Tibial artery (tissue), 4 donors: Measurements from ENCODE around the gene PDGFRA.

Experiments used
- DNase-seq, 2 donors: peaks; one replicate each; pipeline ENCODE4 v3.0.0-alpha.2; 2019
- H3K27ac ChIP-seq, 2 donors: fragments of 200-600 bp; sonication (generic) in 1 of 2; 1 replicate in 1 of 2; 2 replicates in 1 of 2; pipeline ENCODE4 v1.5.1; 2018 to 2019; ENCODE audit warnings: mild to moderate bottlenecking in 1 of 2
- H3K27me3 ChIP-seq, 2 donors: fragments of 200-600 bp; sonication (generic) in 1 of 2; one replicate each; pipeline versions ENCODE4 v1.5.1 to v1.6.0; 2016 to 2019
- H3K36me3 ChIP-seq, 3 donors: fragments of 200-600 bp; sonication (generic) in 2 of 3; one replicate each; pipeline ENCODE4 v1.5.1; 2016 to 2019; ENCODE audit warnings: mild to moderate bottlenecking in 2 of 3
- H3K4me1 ChIP-seq, 4 donors: fragments of 200-600 bp; sonication (generic) in 2 of 4; 1 replicate in 3 of 4; 2 replicates in 1 of 4; pipeline ENCODE4 v1.5.1; 2016 to 2019
- H3K4me3 ChIP-seq, 2 donors: fragments of 200-600 bp; sonication (generic) in 1 of 2; 1 replicate in 1 of 2; 2 replicates in 1 of 2; pipeline ENCODE4 v1.5.1; 2018 to 2019; ENCODE audit warnings: mild to moderate bottlenecking in 2 of 2
- H3K9me3 ChIP-seq, 3 donors: fragments of 200-600 bp; sonication (generic) in 1 of 3; one replicate each; pipeline ENCODE4 v1.5.1; 2016 to 2019
- CTCF ChIP-seq, 2 experiments: fragments of 200-600 bp in 1 of 2; fragments of 450-650 bp in 1 of 2; IDR thresholded peaks; one replicate each; pipeline ENCODE4 v1.5.1; 2017 to 2019; ENCODE audit warnings: antibody characterized with exemption in 2 of 2, mild to moderate bottlenecking in 1 of 2, moderate library complexity in 1 of 2
- intact Hi-C: fragments of 100-400 bp; cut with DNase I; formaldehyde crosslinking; loops from one replicate; pipeline ENCODE4 v1.15.0; 2023; ENCODE audit warnings: low total_unique reads

PDGFRA gene

GRCh38 chr4:54276641-54277430 lies 47.7 kb downstream of the PDGFRA start:
- TF ChIP-seq CTCF (IDR thresholded peaks at IDR 0.05), result no peak
- Histone ChIP-seq H3K4me3 (peak overlapping the region in 1 of 2 donors; percentile 5), H3K36me3 (peaks cover 0 to 24% (median 0%) of the 10 kb centered on the region in 3 donors), H3K9me3 (no peaks in the 10 kb centered on the region), H3K27me3 (no peaks in the 10 kb centered on the region), H3K4me1 (peaks cover 0 to 62% (median 39%) of the 10 kb centered on the region in 4 donors), H3K27ac (peak overlapping the region; percentile 60 to 67)
- no peak for DNase-seq
- intact Hi-C loops, result no loop called here

GRCh38 chr4:54277691-54278090 lies 48.6 kb downstream of the PDGFRA start:
- H3K4me1 ChIP-seq, result peaks cover 0 to 70% (median 47%) of the 10 kb centered on the region in 4 donors
- no peaks in the 10 kb centered on the region for H3K27me3 ChIP-seq
- H3K9me3 ChIP-seq, result no peaks in the 10 kb centered on the region
- TF ChIP-seq CTCF (IDR thresholded peaks at IDR 0.05), result no peak
- intact Hi-C loops, result no loop called here
- peak overlapping the region; percentile 60 to 67 for H3K27ac ChIP-seq
- no peak overlapping the region for H3K4me3 ChIP-seq
- H3K36me3 ChIP-seq, result peaks cover 0 to 17% (median 0%) of the 10 kb centered on the region in 3 donors
- peak in 1 of 2 donors; percentile 38 for DNase-seq

- no peak for DNase-seq
- H3K4me1 ChIP-seq, result peaks cover 0 to 76% (median 49%) of the 10 kb centered on the region in 4 donors
- intact Hi-C loops, result no loop called here
- H3K27ac ChIP-seq, result peak overlapping the region; percentile 60 to 67
- H3K4me3 ChIP-seq, result no peak overlapping the region
- no peak for TF ChIP-seq CTCF (IDR thresholded peaks at IDR 0.05)
- peaks cover 0 to under 1% (median 0%) of the 10 kb centered on the region in 3 donors for H3K9me3 ChIP-seq
- peaks cover 0 to 17% (median 0%) of the 10 kb centered on the region in 3 donors for H3K36me3 ChIP-seq
- H3K27me3 ChIP-seq, result no peaks in the 10 kb centered on the region
Measured at GRCh38 chr4:54278216-54278615, 49.1 kb downstream of the PDGFRA start.

GRCh38 chr4:54281054-54281766 lies 52.1 kb downstream of the PDGFRA start:
- Histone ChIP-seq H3K4me3 (no peak overlapping the region), H3K27ac (peak overlapping the region; percentile 57 to 69), H3K4me1 (peaks cover 0 to 56% (median 39%) of the 10 kb centered on the region in 4 donors), H3K36me3 (peaks cover 0 to 25% (median 8%) of the 10 kb centered on the region in 3 donors), H3K9me3 (peaks cover 0 to 7% (median 4%) of the 10 kb centered on the region in 3 donors), H3K27me3 (no peaks in the 10 kb centered on the region)
- intact Hi-C loops, result no loop called here
- no peak for TF ChIP-seq CTCF (IDR thresholded peaks at IDR 0.05)
- peak; percentile 91 to 95 for DNase-seq

- Histone ChIP-seq H3K36me3 (peaks cover 0 to 40% (median 14%) of the 10 kb centered on the region in 3 donors), H3K27ac (peak overlapping the region; percentile 57 to 69)
- no peak for DNase-seq
Measured at GRCh38 chr4:54282837-54283236, 53.7 kb downstream of the PDGFRA start.

More at GRCh38 chr4:54282837-54283236, 53.7 kb downstream of the PDGFRA start:
- H3K27me3 ChIP-seq, result no peaks in the 10 kb centered on the region
- TF ChIP-seq CTCF (IDR thresholded peaks at IDR 0.05), result no peak
- peaks cover 0 to 40% (median 23%) of the 10 kb centered on the region in 4 donors for H3K4me1 ChIP-seq
- H3K9me3 ChIP-seq, result peaks cover 0 to 7% (median 4%) of the 10 kb centered on the region in 3 donors
- no peak overlapping the region for H3K4me3 ChIP-seq
- intact Hi-C loops, result no loop called here
